ENCODE data around the gene MYH15.

Gene MYH15

DNA sequence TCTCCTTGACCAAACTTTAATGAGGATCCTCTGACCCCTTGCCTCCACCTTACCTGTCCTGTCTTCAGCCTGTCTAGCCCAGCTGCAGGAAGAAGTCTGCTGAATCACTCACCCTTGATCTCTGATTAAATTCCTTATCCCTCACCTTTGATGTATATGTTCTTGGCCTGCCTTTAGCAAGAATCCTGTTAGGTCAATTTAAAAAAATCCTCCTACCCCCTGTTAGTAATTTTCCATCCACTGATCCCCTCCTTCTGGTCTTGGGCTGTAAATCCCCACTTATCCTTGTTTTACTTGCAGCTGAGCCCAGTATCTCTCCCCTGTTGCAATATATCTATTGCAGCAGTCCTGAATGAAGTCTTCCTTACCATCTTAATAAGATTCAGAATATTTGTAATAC is 39.0 kb downstream of the MYH15 start:
- no peak for DNase-seq (ENCODE audit: low read depth, low spot score)
- TF ChIP-seq, protein P1, sequence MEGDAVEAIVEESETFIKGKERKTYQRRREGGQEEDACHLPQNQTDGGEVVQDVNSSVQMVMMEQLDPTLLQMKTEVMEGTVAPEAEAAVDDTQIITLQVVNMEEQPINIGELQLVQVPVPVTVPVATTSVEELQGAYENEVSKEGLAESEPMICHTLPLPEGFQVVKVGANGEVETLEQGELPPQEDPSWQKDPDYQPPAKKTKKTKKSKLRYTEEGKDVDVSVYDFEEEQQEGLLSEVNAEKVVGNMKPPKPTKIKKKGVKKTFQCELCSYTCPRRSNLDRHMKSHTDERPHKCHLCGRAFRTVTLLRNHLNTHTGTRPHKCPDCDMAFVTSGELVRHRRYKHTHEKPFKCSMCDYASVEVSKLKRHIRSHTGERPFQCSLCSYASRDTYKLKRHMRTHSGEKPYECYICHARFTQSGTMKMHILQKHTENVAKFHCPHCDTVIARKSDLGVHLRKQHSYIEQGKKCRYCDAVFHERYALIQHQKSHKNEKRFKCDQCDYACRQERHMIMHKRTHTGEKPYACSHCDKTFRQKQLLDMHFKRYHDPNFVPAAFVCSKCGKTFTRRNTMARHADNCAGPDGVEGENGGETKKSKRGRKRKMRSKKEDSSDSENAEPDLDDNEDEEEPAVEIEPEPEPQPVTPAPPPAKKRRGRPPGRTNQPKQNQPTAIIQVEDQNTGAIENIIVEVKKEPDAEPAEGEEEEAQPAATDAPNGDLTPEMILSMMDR (IDR thresholded peaks at IDR 0.05; ENCODE audit: insufficient read depth, low read length, missing control alignments), result no peak
- POLR2A ChIA-PET, result no interaction called here
- CTCF ChIA-PET, result interaction anchor here (1.2 to 1.4 kb wide), 2 partner anchors 9 to 17 kb away, joined by 3 to 4 read pairs; no protein-coding TSS in a partner anchor
- H3K4me3 ChIP-seq (ENCODE audit: low read depth, low read length), result no peak overlapping the region

DNA sequence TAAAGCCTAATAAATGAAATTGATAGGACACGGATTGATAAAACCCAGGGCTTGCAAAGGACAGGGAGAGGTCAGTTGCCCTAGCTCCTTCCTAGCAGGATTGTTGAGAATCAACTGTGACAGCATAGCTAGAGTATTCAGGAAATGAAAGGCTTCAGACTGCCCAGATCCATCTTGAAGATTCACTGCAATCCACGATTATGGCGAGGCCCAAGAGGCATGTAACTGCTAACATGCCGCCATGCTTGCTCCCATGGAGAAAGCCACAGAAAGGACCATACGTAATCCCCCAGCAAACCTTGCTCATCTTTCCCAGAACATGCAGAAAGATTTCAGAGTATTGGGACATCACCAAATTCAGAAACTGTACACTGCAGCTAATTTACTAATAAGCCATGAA is 41.3 kb downstream of the MYH15 start:
- CTCF ChIA-PET, result interaction anchor here (1.4 to 2.6 kb wide), 4 partner anchors 9 to 660 kb away, joined by 3 to 14 read pairs (median 4); no protein-coding TSS in a partner anchor

DNA sequence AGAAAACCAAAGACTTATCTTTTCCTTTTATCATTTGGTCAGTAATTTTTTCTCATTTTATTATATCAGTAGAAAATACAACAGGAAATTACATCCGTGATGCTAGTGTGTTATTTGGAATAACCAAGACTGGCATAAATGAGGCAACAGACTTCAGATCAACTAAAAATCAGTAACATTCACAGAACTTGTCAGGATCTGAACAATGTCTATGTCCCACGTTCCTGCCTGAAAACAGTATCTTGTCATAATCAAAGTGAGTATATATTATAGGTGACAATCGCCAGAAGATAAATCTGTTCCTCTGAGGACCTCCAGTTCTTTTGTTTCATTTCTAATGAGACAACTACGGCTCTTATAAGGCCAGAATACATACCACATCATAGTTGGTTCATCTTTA is 41.8 kb downstream of the MYH15 start:
- CTCF ChIA-PET, result interaction anchor here (1.4 to 2.6 kb wide), 3 partner anchors 10 to 659 kb away, joined by 3 to 14 read pairs (median 3); no protein-coding TSS in a partner anchor

More for the DNA sequence above, 41.3 kb downstream of the MYH15 start:
- POLR2A ChIA-PET, result no interaction called here
- TF ChIP-seq, protein P1 (IDR thresholded peaks at IDR 0.05; ENCODE audit: insufficient read depth, low read length, missing control alignments), result no peak
- no peak for DNase-seq (ENCODE audit: low read depth, low spot score)
- no peak overlapping the region for H3K4me3 ChIP-seq (ENCODE audit: low read depth, low read length)

DNA sequence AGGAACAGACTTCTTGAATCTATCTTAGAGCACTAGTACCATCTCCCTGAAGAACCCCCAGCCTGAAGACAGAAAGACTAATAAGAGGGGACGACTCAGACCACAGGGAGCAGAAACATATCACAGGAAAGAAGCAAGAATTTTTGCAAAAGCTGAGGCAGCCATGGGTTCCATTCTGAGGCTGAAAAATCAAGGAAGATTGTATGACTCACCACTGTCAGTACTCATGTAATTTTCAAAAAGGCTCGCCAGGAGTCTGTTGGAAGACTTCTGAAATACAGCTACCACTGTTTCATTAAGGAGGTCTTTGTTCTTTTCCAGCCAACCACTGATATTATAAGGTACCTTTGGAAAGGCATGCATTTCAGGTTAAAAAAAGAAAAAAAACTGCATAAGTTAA is 47.5 kb downstream of the MYH15 start:
- CTCF ChIA-PET, result interaction anchor here (1.6 to 8.7 kb wide), 3 partner anchors 9 to 17 kb away, joined by 3 to 52 read pairs (median 14); no protein-coding TSS in a partner anchor
- H3K4me3 ChIP-seq (ENCODE audit: low read depth, low read length), result no peak overlapping the region
- POLR2A ChIA-PET, result no interaction called here
- DNase-seq (ENCODE audit: low read depth, low spot score), result no peak
- TF ChIP-seq, protein P1 (IDR thresholded peaks at IDR 0.05; ENCODE audit: insufficient read depth, low read length, missing control alignments), result no peak

More for the DNA sequence above, 41.8 kb downstream of the MYH15 start:
- TF ChIP-seq, protein P1 (IDR thresholded peaks at IDR 0.05; ENCODE audit: insufficient read depth, low read length, missing control alignments), result no peak
- POLR2A ChIA-PET, result no interaction called here
- no peak overlapping the region for H3K4me3 ChIP-seq (ENCODE audit: low read depth, low read length)
- DNase-seq (ENCODE audit: low read depth, low spot score), result no peak

DNA sequence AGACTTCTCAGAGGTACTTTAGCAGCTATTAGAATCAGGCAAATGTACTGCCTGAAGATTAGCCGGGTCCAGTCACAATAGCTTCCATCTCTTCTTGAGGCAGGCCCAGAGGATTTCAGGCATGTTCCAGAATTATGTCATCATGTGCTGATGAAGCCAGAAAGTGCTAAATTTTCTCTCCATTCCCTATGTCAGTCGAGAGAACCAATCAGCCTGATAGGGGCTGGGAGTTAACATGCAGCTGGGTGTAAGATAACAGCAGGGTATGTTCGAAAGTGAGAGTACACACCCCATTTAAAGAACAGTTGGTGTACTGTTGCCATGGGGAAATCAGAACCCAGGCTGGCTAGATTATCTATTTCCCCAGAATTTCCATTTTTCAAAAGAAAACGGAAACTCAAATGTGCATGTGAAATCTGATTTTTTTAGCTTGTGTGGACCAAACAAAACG is 48.7 kb downstream of the MYH15 start:
- CTCF ChIA-PET, result interaction anchor here (0.8 to 8.7 kb wide), 7 partner anchors 10 to 308 kb away, joined by 3 to 52 read pairs (median 4); no protein-coding TSS in a partner anchor
- POLR2A ChIA-PET, result no interaction called here

DNA sequence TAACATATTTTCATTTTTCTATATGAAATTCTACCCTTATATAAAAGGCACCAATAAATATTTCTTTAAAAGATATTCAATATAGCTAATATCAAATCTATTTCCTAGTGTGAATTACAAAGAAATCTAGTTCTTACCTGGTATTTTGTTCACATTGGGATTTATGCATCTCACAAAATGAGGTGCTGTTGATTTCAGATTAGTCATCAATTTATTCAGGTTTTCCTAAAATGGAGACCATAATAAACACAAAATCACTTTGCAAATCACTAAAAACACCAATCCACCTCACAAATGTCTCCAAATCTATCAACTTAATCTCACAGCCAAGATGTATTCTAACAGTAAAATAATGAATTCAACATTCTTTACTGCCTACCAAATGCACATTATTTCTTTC is 51.2 kb downstream of the MYH15 start:
- CTCF ChIA-PET, result interaction anchor here (1.2 to 8.7 kb wide), 3 partner anchors 16 to 306 kb away, joined by 3 to 52 read pairs (median 4); no protein-coding TSS in a partner anchor
- POLR2A ChIA-PET, result no interaction called here
- TF ChIP-seq, protein P1 (IDR thresholded peaks at IDR 0.05; ENCODE audit: insufficient read depth, low read length, missing control alignments), result no peak

More for the DNA sequence above, 48.7 kb downstream of the MYH15 start:
- TF ChIP-seq, protein P1 (IDR thresholded peaks at IDR 0.05; ENCODE audit: insufficient read depth, low read length, missing control alignments), result no peak
- H3K4me3 ChIP-seq (ENCODE audit: low read depth, low read length), result no peak overlapping the region
- DNase-seq (ENCODE audit: low read depth, low spot score), result no peak

More for the DNA sequence above, 51.2 kb downstream of the MYH15 start:
- DNase-seq (ENCODE audit: low read depth, low spot score), result no peak
- no peak overlapping the region for H3K4me3 ChIP-seq (ENCODE audit: low read depth, low read length)

Measured in AG04449 (cell line).